Measurements from ENCODE around the gene TAP1.
"Not testable (repeated sequence)": the region's sequence is repeated elsewhere in the genome, so short reads cannot be mapped to it uniquely, and the experiment has no call there.

The TAP1 gene

GRCh38 chr6:32840604-32841246, 12.8 kb downstream of the TAP1 start:
- DNase-seq (ENCODE audit: low spot score) = no peak

GRCh38 chr6:32839356-32839755, 14.1 kb downstream of the TAP1 start:
- DNase-seq (ENCODE audit: low spot score) = no peak

- DNase-seq (ENCODE audit: low spot score) = peak; percentile 93
Measured at GRCh38 chr6:32838114-32838958, 15.2 kb downstream of the TAP1 start, which contains the start of gene TAP2. TAP2 (minus strand) TSS chr6:32838739; CDS start chr6:32838233, 506 bp downstream.

- DNase-seq (ENCODE audit: low spot score) = no peak
Measured at GRCh38 chr6:32837651-32838113, 15.8 kb downstream of the TAP1 start.

GRCh38 chr6:32836873-32837272, 16.6 kb downstream of the TAP1 start:
- no peak for DNase-seq (ENCODE audit: low spot score)

GRCh38 chr6:32835167-32835893, 18.2 kb downstream of the TAP1 start:
- no peak for DNase-seq (ENCODE audit: low spot score)

- DNase-seq (ENCODE audit: low spot score) = no peak
Measured at GRCh38 chr6:32833664-32834063, 19.8 kb downstream of the TAP1 start.

- no peak for DNase-seq (ENCODE audit: low spot score)
Measured at GRCh38 chr6:32832535-32832934, 21.0 kb downstream of the TAP1 start.

- DNase-seq (ENCODE audit: low spot score) = no peak
Measured at GRCh38 chr6:32830936-32831335, 22.6 kb downstream of the TAP1 start.

- DNase-seq (ENCODE audit: low spot score) = no peak
Measured at GRCh38 chr6:32830017-32830416, 23.5 kb downstream of the TAP1 start.

- DNase-seq (ENCODE audit: low spot score) = no peak
Measured at GRCh38 chr6:32829495-32829894, 24.0 kb downstream of the TAP1 start.

- DNase-seq (ENCODE audit: low spot score) = no peak
Measured at GRCh38 chr6:32827025-32827424, 26.5 kb downstream of the TAP1 start.

- DNase-seq (ENCODE audit: low spot score) = no peak
Measured at GRCh38 chr6:32825966-32826365, 27.5 kb downstream of the TAP1 start.

- DNase-seq (ENCODE audit: low spot score) = no peak
Measured at GRCh38 chr6:32819729-32820128, 33.8 kb downstream of the TAP1 start.

- no peak for DNase-seq (ENCODE audit: low spot score)
Measured at GRCh38 chr6:32818867-32819266, 34.6 kb downstream of the TAP1 start.

GRCh38 chr6:32816746-32817204, 36.7 kb downstream of the TAP1 start, which contains the start of gene HLA-DOB:
HLA-DOB (minus strand) TSS chr6:32817002; CDS start chr6:32816951, 51 bp downstream.
- no peak for DNase-seq (ENCODE audit: low spot score)

- DNase-seq (ENCODE audit: low spot score) = no peak
Measured at GRCh38 chr6:32815996-32816395, 37.5 kb downstream of the TAP1 start.

- DNase-seq (ENCODE audit: low spot score) = no peak
Measured at GRCh38 chr6:32815115-32815514, 38.4 kb downstream of the TAP1 start.

GRCh38 chr6:32814145-32814544, 39.4 kb downstream of the TAP1 start:
- DNase-seq (ENCODE audit: low spot score) = no peak

- no peak for DNase-seq (ENCODE audit: low spot score)
Measured at GRCh38 chr6:32809171-32809570, 44.3 kb downstream of the TAP1 start.

- DNase-seq (ENCODE audit: low spot score) = no peak
Measured at GRCh38 chr6:32807020-32807580, 46.4 kb downstream of the TAP1 start.

GRCh38 chr6:32805404-32805803, 48.1 kb downstream of the TAP1 start:
- DNase-seq (ENCODE audit: low spot score) = not testable (repeated sequence)

All from D341Med (cell line).